SK-N-SH (cell line): ENCODE results near the gene CDH4. TPM values are rescaled to one million over a fixed set of nuclear protein-coding genes. Genes with fewer than 3 reads are reported as not detected.

Experiments
- CTCF ChIA-PET: fragments of 300-600, 350-600 bp; formaldehyde crosslinking; extraction: SDS; loops from one replicate; lab custom pipeline; 2021; lab: Yijun Ruan, JAX
- POLR2A ChIA-PET: fragments of 350-600 bp; sonication (Branson Sonifier 250); formaldehyde crosslinking; extraction: SDS; loops from one replicate; lab custom pipeline; 2020; ENCODE audit warnings: antibody characterized with exemption, inconsistent platforms; lab: Yijun Ruan, JAX
- DNase-seq: peaks from one replicate; pipeline ENCODE4 v3.0.0; 2012
- H2AFZ ChIP-seq: fragments of 200-600 bp; sonication (generic); 2 replicates; pipeline ENCODE4 v1.8.1; 2016; ENCODE audit warnings: antibody characterized with exemption, mild to moderate bottlenecking, low read depth
- H3F3A ChIP-seq: fragments of 200-600 bp; sonication (generic); replicated peaks from 2 replicates; pipeline ENCODE3; 2016; ENCODE audit warnings: antibody characterized with exemption, mild to moderate bottlenecking; ENCODE audit not compliant: insufficient read depth
- H3K27ac ChIP-seq, 2 experiments: fragments of 200-500 bp in 1 of 2; fragments of 200-600 bp in 1 of 2; sonication (Bioruptor generic) in 1 of 2; sonication (generic), shearing (Covaris generic) in 1 of 2; 2 replicates each; pipeline versions ENCODE4 v1.5.1 to v1.6.1; 2014 to 2016; ENCODE audit warnings: low read depth in 2 of 2, inconsistent platforms in 1 of 2, low read length in 1 of 2, mild to moderate bottlenecking in 1 of 2, mixed read lengths in 1 of 2
- H3K27me3 ChIP-seq: fragments of 200-600 bp; sonication (generic), shearing (Covaris generic); 2 replicates; pipeline ENCODE4 v1.6.1; 2016; ENCODE audit warnings: mixed run types; ENCODE audit not compliant: insufficient read depth
- H3K36me3 ChIP-seq, 2 experiments: fragments of 200-500 bp in 1 of 2; fragments of 200-600 bp in 1 of 2; sonication (Bioruptor generic) in 1 of 2; sonication (generic) in 1 of 2; replicated peaks in 1 of 2; 2 replicates each; pipeline versions ENCODE3 to v1.5.1; 2014 to 2016; ENCODE audit warnings: low read length in 1 of 2, mild to moderate bottlenecking in 1 of 2; ENCODE audit not compliant: insufficient read depth in 2 of 2, control insufficient read depth in 1 of 2
- H3K4me1 ChIP-seq, 2 experiments: fragments of 200-500 bp in 1 of 2; fragments of 200-600 bp in 1 of 2; sonication (Bioruptor generic) in 1 of 2; sonication (generic), shearing (Covaris generic) in 1 of 2; 2 replicates each; pipeline versions ENCODE4 v1.5.1 to v1.6.1; 2014 to 2016; ENCODE audit warnings: low read depth in 1 of 2, low read length in 1 of 2, mixed run types in 1 of 2; ENCODE audit not compliant: insufficient read depth in 2 of 2, control insufficient read depth in 1 of 2
- H3K4me2 ChIP-seq: fragments of 200-600 bp; sonication (generic), shearing (Covaris generic); 2 replicates; pipeline ENCODE4 v1.6.1; 2017; ENCODE audit warnings: mixed run types
- H3K4me3 ChIP-seq, 2 experiments: fragments of 200-500 bp in 1 of 2; fragments of 200-600 bp in 1 of 2; sonication (Bioruptor generic) in 1 of 2; sonication (generic), shearing (Covaris generic) in 1 of 2; 2 replicates each; pipeline versions ENCODE4 v1.5.1 to v1.8.1; 2014 to 2016; ENCODE audit warnings: low read depth in 2 of 2, inconsistent platforms in 1 of 2, low read length in 1 of 2, mild to moderate bottlenecking in 1 of 2, mixed read lengths in 1 of 2, moderate library complexity in 1 of 2
- H3K79me2 ChIP-seq: fragments of 200-600 bp; sonication (generic); 2 replicates; pipeline ENCODE4 v1.8.1; 2017; ENCODE audit warnings: mild to moderate bottlenecking; ENCODE audit not compliant: insufficient read depth
- H3K9ac ChIP-seq: fragments of 200-600 bp; sonication (generic); 2 replicates; pipeline ENCODE4 v1.6.1; 2017; ENCODE audit warnings: mixed run types
- H3K9me2 ChIP-seq: fragments of 200-600 bp; sonication (generic); 2 replicates; pipeline ENCODE4 v1.6.1; 2017; ENCODE audit warnings: mixed run types
- H3K9me3 ChIP-seq: fragments of 200-600 bp; sonication (generic); 2 replicates; pipeline ENCODE4 v1.6.1; 2017; ENCODE audit warnings: mixed run types, mild to moderate bottlenecking, moderate library complexity
- H4K20me1 ChIP-seq: fragments of 200-600 bp; sonication (generic); 2 replicates; pipeline ENCODE4 v1.6.1; 2017; ENCODE audit warnings: mild to moderate bottlenecking, mixed run types; ENCODE audit not compliant: insufficient read depth
- CTCF ChIP-seq: fragments of 200-600 bp; sonication (generic); IDR thresholded peaks from 2 replicates; pipeline ENCODE4 v1.6.1; 2017; ENCODE audit warnings: antibody characterized with exemption, mild to moderate bottlenecking, moderate library complexity
- EZH2phosphoT487 ChIP-seq: fragments of 200-600 bp; sonication (generic); IDR thresholded peaks from 2 replicates; pipeline ENCODE4 v1.6.1; 2017; ENCODE audit warnings: low read depth, mixed run types, mild to moderate bottlenecking, antibody characterized with exemption, moderate library complexity, borderline replicate concordance
- FOSL2 ChIP-seq: IDR thresholded peaks from 2 replicates; pipeline ENCODE4 v1.4.0; 2012; ENCODE audit warnings: low read depth, mild to moderate bottlenecking, moderate library complexity, borderline replicate concordance
- GABPA ChIP-seq: IDR thresholded peaks from 2 replicates; pipeline ENCODE4 v1.4.0; 2012; ENCODE audit warnings: low read depth, mild to moderate bottlenecking
- GATA2 ChIP-seq: sonication (generic); formaldehyde crosslinking; IDR thresholded peaks from 2 replicates; pipeline ENCODE4 v1.5.0; 2020; ENCODE audit warnings: mild to moderate bottlenecking, missing genetic modification reagents
- JUND ChIP-seq: IDR thresholded peaks from 2 replicates; pipeline ENCODE4 v1.4.0; 2012
- MXI1 ChIP-seq: IDR thresholded peaks from 2 replicates; pipeline ENCODE4 v1.6.1; 2012; ENCODE audit warnings: mild to moderate bottlenecking, low read depth, low read length, improper control_type of control experiment
- NFIC ChIP-seq: IDR thresholded peaks from 2 replicates; pipeline ENCODE4 v1.4.0; 2012; ENCODE audit warnings: borderline replicate concordance
- NRF1 ChIP-seq: IDR thresholded peaks from 2 replicates; pipeline ENCODE4 v1.6.1; 2012; ENCODE audit warnings: low read depth, mild to moderate bottlenecking, low read length
- RAD21 ChIP-seq: IDR thresholded peaks from 2 replicates; pipeline ENCODE4 v1.6.1; 2012; ENCODE audit warnings: mild to moderate bottlenecking, low read length
- RCOR1 ChIP-seq: fragments of 150-350 bp; IDR thresholded peaks from 2 replicates; pipeline ENCODE4 v1.6.1; 2017; ENCODE audit warnings: antibody characterized with exemption, low read length
- TAF1 ChIP-seq: IDR thresholded peaks from 2 replicates; pipeline ENCODE4 v1.6.1; 2012; ENCODE audit warnings: low read depth, mild to moderate bottlenecking, low read length, moderate library complexity, borderline replicate concordance
- TEAD4 ChIP-seq: IDR thresholded peaks from 2 replicates; pipeline ENCODE4 v1.4.0; 2012; ENCODE audit warnings: mild to moderate bottlenecking, borderline replicate concordance; ENCODE audit not compliant: insufficient read depth
- USF1 ChIP-seq: IDR thresholded peaks from 2 replicates; pipeline ENCODE4 v1.4.0; 2012; ENCODE audit warnings: low read depth, borderline replicate concordance
- YY1 ChIP-seq: IDR thresholded peaks from 2 replicates; pipeline ENCODE4 v1.4.0; 2012; ENCODE audit warnings: low read depth, mild to moderate bottlenecking
- WGBS: methylation state at CpG from one replicate; pipeline ENCODE4 v1.1.6; 2017; ENCODE audit warnings: low lambda C conversion rate; 5-methylcytosine and 5-hydroxymethylcytosine counted together
- polyA plus RNA-seq, 3 experiments: library from polyadenylated mRNA; depleted of rRNA; stranded (reverse); fragments of >200 nt; gene quantifications; 2 replicates each; pipeline ENCODE4 v1.2.3, GENCODE V29; 2012
- TF ChIP-seq, protein P1 (sequence below): IDR thresholded peaks from 2 replicates; pipeline ENCODE4 v1.6.1; 2012; ENCODE audit warnings: mild to moderate bottlenecking, low read depth, low read length, moderate library complexity
- TF ChIP-seq, protein P2 (sequence below): IDR thresholded peaks from 2 replicates; pipeline ENCODE4; 2012

Gene CDH4
- polyA plus RNA-seq, 1 of the 3 experiments (the other 2 are of a cell fraction): not detected

DNA sequence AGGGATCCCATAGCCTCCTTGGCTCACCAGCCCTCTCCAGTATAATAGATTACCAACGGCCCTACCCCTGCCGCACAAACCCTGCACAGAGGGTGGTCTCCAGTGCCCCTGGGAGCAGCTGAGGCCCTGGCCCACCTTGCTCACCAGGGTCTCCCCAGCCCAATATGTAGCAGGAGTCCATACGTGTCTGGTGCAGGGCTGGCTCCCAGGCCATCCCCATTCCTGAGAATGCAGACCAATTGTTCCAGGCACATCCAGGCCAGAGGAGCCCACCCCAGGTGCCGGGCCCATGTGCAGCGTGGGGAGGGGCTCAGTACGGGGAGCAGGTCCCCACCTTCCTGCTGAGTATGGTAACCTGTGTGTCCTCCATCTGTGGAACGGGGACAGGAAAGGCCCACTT lies 561.7 kb downstream of the CDH4 start (continued):
- no peak for TF ChIP-seq CTCF

DNA sequence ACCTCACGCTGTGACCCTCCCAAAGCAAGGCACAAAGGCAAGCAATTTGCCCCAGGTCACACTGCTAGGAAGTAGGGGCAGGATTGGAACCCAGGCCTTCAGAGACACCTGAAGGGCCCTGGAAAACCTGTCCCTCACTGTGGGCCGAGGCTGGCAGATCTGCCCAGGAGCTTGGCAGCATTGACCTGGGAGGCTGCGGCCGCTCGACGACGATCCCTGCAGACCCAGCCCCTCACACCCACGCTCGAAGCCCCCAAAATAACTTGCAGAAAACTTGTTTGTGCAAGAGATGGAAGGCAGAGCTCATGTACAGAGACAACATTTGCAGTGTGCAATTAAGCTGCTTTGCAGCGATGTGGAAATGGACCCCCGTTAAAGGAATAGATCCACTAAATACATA lies 562.2 kb downstream of the CDH4 start:
- H3F3A ChIP-seq: no peaks in the 10 kb centered on the region
- 36% methylated on average over 7 of the region's 11 CpGs for WGBS
- ChIA-PET CTCF (no interaction called here), POLR2A (no interaction called here)
- no peaks in the 10 kb centered on the region for H3K27me3 ChIP-seq
- H3K79me2 ChIP-seq: no peaks in the 10 kb centered on the region
- H4K20me1 ChIP-seq: no peaks in the 10 kb centered on the region
- H3K9me2 ChIP-seq: no peaks in the 10 kb centered on the region
- TF ChIP-seq TEAD4 (no peak), MXI1 (no peak), TAF1 (no peak), NFIC (no peak), GATA2 (no peak), NRF1 (no peak), RAD21 (no peak), FOSL2 (no peak), USF1 (no peak), YY1 (no peak), RCOR1 (no peak), JUND (no peak), GABPA (no peak), EZH2phosphoT487 (no peak)
- TF ChIP-seq, protein P1, sequence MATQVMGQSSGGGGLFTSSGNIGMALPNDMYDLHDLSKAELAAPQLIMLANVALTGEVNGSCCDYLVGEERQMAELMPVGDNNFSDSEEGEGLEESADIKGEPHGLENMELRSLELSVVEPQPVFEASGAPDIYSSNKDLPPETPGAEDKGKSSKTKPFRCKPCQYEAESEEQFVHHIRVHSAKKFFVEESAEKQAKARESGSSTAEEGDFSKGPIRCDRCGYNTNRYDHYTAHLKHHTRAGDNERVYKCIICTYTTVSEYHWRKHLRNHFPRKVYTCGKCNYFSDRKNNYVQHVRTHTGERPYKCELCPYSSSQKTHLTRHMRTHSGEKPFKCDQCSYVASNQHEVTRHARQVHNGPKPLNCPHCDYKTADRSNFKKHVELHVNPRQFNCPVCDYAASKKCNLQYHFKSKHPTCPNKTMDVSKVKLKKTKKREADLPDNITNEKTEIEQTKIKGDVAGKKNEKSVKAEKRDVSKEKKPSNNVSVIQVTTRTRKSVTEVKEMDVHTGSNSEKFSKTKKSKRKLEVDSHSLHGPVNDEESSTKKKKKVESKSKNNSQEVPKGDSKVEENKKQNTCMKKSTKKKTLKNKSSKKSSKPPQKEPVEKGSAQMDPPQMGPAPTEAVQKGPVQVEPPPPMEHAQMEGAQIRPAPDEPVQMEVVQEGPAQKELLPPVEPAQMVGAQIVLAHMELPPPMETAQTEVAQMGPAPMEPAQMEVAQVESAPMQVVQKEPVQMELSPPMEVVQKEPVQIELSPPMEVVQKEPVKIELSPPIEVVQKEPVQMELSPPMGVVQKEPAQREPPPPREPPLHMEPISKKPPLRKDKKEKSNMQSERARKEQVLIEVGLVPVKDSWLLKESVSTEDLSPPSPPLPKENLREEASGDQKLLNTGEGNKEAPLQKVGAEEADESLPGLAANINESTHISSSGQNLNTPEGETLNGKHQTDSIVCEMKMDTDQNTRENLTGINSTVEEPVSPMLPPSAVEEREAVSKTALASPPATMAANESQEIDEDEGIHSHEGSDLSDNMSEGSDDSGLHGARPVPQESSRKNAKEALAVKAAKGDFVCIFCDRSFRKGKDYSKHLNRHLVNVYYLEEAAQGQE: no peak
- TF ChIP-seq, protein P2, sequence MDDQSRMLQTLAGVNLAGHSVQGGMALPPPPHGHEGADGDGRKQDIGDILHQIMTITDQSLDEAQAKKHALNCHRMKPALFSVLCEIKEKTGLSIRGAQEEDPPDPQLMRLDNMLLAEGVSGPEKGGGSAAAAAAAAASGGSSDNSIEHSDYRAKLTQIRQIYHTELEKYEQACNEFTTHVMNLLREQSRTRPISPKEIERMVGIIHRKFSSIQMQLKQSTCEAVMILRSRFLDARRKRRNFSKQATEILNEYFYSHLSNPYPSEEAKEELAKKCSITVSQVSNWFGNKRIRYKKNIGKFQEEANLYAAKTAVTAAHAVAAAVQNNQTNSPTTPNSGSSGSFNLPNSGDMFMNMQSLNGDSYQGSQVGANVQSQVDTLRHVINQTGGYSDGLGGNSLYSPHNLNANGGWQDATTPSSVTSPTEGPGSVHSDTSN: no peak
- no peaks in the 10 kb centered on the region for H3K9me3 ChIP-seq
- no peak overlapping the region for H2AFZ ChIP-seq
- no peak overlapping the region for H3K27ac ChIP-seq
- H3K9ac ChIP-seq: no peak overlapping the region
- H3K4me1 ChIP-seq: no peaks in the 10 kb centered on the region
- no peak overlapping the region for H3K4me2 ChIP-seq
- no peaks in the 10 kb centered on the region for H3K36me3 ChIP-seq
- no peak for DNase-seq
- H3K4me3 ChIP-seq: no peak overlapping the region
